ENCODE data around the gene TRAPPC10.

Gene TRAPPC10

GRCh38 chr21:44039828-44040227, 27.7 kb downstream of the TRAPPC10 start:
- no peak for TF ChIP-seq CREB1 (IDR thresholded peaks at IDR 0.05; ENCODE audit: low read depth)
- TF ChIP-seq TAF1 (IDR thresholded peaks at IDR 0.05; ENCODE audit: low read depth) = no peak
- TF ChIP-seq EP300 (IDR thresholded peaks at IDR 0.05; ENCODE audit: borderline replicate concordance) = no peak
- TF ChIP-seq EGR1 (IDR thresholded peaks at IDR 0.05) = no peak
- TF ChIP-seq NFIC (IDR thresholded peaks at IDR 0.05) = no peak
- TF ChIP-seq YY1 (IDR thresholded peaks at IDR 0.05; ENCODE audit: low read depth) = no peak
- no peak for TF ChIP-seq ZBTB7A (IDR thresholded peaks at IDR 0.05; ENCODE audit: low read depth)
- no peak for TF ChIP-seq FOXM1 (IDR thresholded peaks at IDR 0.05; ENCODE audit: borderline replicate concordance, low read depth)
- no peak for TF ChIP-seq TCF12 (IDR thresholded peaks at IDR 0.05; ENCODE audit: low read depth)
- TF ChIP-seq RAD21 (IDR thresholded peaks at IDR 0.05; ENCODE audit: low read depth) = no peak
- TF ChIP-seq REST (IDR thresholded peaks at IDR 0.05; ENCODE audit: low read depth) = no peak
- no peak for TF ChIP-seq USF1 (IDR thresholded peaks at IDR 0.05)
- no peak for TF ChIP-seq TEAD4 (IDR thresholded peaks at IDR 0.05)
- TF ChIP-seq CEBPB (IDR thresholded peaks at IDR 0.05) = no peak
- no peak for TF ChIP-seq MAX (IDR thresholded peaks at IDR 0.05)

GRCh38 chr21:44043613-44044012, 31.5 kb downstream of the TRAPPC10 start:
- no peak for TF ChIP-seq TAF1 (IDR thresholded peaks at IDR 0.05; ENCODE audit: low read depth)
- no peak for TF ChIP-seq MAX (IDR thresholded peaks at IDR 0.05)
- TF ChIP-seq TCF12 (IDR thresholded peaks at IDR 0.05; ENCODE audit: low read depth) = no peak
- no peak for TF ChIP-seq YY1 (IDR thresholded peaks at IDR 0.05; ENCODE audit: low read depth)
- no peak for TF ChIP-seq EP300 (IDR thresholded peaks at IDR 0.05; ENCODE audit: borderline replicate concordance)
- TF ChIP-seq CEBPB (IDR thresholded peaks at IDR 0.05) = no peak
- TF ChIP-seq ZBTB7A (IDR thresholded peaks at IDR 0.05; ENCODE audit: low read depth) = no peak
- TF ChIP-seq REST (IDR thresholded peaks at IDR 0.05; ENCODE audit: low read depth) = no peak
- no peak for TF ChIP-seq EGR1 (IDR thresholded peaks at IDR 0.05)
- TF ChIP-seq RAD21 (IDR thresholded peaks at IDR 0.05; ENCODE audit: low read depth) = no peak
- no peak for TF ChIP-seq CREB1 (IDR thresholded peaks at IDR 0.05; ENCODE audit: low read depth)
- no peak for TF ChIP-seq FOXM1 (IDR thresholded peaks at IDR 0.05; ENCODE audit: borderline replicate concordance, low read depth)
- no peak for TF ChIP-seq USF1 (IDR thresholded peaks at IDR 0.05)
- TF ChIP-seq TEAD4 (IDR thresholded peaks at IDR 0.05) = no peak

- TF ChIP-seq NFIC (IDR thresholded peaks at IDR 0.05) (no peak), MAX (IDR thresholded peaks at IDR 0.05) (no peak), TCF12 (IDR thresholded peaks at IDR 0.05; ENCODE audit: low read depth) (no peak), ZBTB7A (IDR thresholded peaks at IDR 0.05; ENCODE audit: low read depth) (no peak), EGR1 (IDR thresholded peaks at IDR 0.05) (no peak), RAD21 (IDR thresholded peaks at IDR 0.05; ENCODE audit: low read depth) (no peak)
Observed at GRCh38 chr21:44046734-44047133, 34.6 kb downstream of the TRAPPC10 start.

GRCh38 chr21:44047996-44048560, 36.0 kb downstream of the TRAPPC10 start:
- TF ChIP-seq RAD21 (IDR thresholded peaks at IDR 0.05; ENCODE audit: low read depth) (no peak), TAF1 (IDR thresholded peaks at IDR 0.05; ENCODE audit: low read depth) (no peak), CEBPB (IDR thresholded peaks at IDR 0.05) (no peak), USF1 (IDR thresholded peaks at IDR 0.05) (no peak), TCF12 (IDR thresholded peaks at IDR 0.05; ENCODE audit: low read depth) (no peak), CREB1 (IDR thresholded peaks at IDR 0.05; ENCODE audit: low read depth) (no peak), REST (IDR thresholded peaks at IDR 0.05; ENCODE audit: low read depth) (no peak), NFIC (IDR thresholded peaks at IDR 0.05) (no peak), MAX (IDR thresholded peaks at IDR 0.05) (no peak), FOXM1 (IDR thresholded peaks at IDR 0.05; ENCODE audit: borderline replicate concordance, low read depth) (no peak), YY1 (IDR thresholded peaks at IDR 0.05; ENCODE audit: low read depth) (no peak), ZBTB7A (IDR thresholded peaks at IDR 0.05; ENCODE audit: low read depth) (no peak)

All from Ishikawa (cell line).